Activated CD8-positive, alpha-beta memory T cell treated with anti-CD3 and anti-CD28 coated beads for 24 hours (primary cell): ENCODE results near the gene USP35.
A peak's percentile ranks its signal among the peaks of the same experiment; 100 is the strongest.
"Not testable (repeated sequence)": the region's sequence is repeated elsewhere in the genome, so short reads cannot be mapped to it uniquely, and the experiment has no call there.

ENCODE experiments used
- DNase-seq: peaks from one replicate; pipeline ENCODE4 v3.0.0-alpha.2; 2020

The USP35 gene

DNA sequence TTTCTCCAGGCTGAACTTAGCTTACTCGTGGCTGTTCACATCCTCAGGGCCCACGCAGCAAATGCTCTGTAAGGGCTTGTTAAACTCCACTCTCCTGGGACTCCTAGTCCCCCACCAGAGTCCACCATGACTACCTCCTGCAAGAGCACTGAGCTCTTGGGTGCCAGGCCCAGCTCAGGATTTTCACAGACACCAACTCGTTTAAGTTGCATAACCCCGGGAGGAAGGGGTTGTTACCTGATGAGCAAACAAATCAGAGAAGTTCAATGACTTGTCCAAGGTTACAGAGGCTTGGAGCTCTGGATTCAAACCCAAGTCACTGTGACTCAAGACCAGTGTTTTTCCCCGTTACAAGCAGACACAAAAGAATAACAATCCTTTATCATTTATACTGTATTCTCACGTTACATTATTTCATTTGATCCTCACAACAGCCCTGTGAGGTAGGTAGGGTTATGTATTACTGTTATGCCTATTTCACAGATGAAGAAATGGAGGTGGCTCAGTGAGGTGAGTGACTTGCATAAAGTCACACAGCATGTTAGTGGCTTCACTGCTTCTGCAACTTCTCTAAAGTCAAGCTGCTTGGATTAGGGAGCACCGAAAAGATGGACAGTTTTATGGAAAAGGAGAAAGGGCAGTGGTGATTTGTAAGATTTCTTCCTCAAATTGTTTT is 17.7 kb upstream of the USP35 start:
- DNase-seq: no peak

- DNase-seq: no peak
Observed at GRCh38 chr11:78171951-78172350, 16.8 kb upstream of the USP35 start.

DNA sequence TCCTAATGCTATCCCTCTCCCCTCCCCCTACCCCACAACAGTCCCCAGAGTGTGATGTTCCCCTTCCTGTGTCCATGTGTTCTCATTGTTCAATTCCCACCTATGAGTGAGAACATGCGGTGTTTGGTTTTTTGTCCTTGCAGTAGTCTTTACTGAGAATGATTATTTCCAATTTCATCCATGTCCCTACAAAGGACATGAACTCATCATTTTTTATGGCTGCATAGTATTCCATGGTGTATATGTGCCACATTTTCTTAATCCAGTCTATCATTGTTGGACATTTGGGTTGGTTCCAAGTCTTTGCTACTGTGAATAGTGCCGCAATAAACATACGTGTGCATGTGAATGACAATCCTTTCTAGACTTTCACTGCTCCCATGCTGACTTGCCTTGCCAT is 12.9 kb upstream of the USP35 start:
- DNase-seq: not testable (repeated sequence)

GRCh38 chr11:78176605-78177141 is 12.0 kb upstream of the USP35 start:
- DNase-seq: no peak

GRCh38 chr11:78177216-78177615 is 11.5 kb upstream of the USP35 start:
- DNase-seq: no peak

- no peak for DNase-seq
Observed at GRCh38 chr11:78179459-78180071, 9.2 kb upstream of the USP35 start.

GRCh38 chr11:78180751-78181150 is 8.0 kb upstream of the USP35 start:
- no peak for DNase-seq

DNA sequence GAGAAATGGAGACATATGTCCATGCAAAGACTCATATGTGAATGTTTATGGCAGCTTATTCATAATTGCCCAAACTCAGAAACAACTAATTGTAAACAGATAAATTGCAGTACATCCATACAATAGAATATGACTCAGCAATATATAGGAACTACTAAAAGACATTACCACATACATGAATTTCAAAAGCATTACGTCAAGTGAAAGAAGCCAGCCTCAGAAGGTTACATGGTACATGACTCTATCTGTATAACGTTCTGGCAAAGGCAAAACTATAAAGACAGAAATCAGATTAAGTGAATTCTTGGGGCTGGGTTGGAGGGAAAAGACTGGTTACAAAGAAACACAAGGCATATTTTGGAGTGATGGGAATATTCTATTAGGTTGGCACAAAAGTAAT is 7.5 kb upstream of the USP35 start:
- DNase-seq: no peak

DNA sequence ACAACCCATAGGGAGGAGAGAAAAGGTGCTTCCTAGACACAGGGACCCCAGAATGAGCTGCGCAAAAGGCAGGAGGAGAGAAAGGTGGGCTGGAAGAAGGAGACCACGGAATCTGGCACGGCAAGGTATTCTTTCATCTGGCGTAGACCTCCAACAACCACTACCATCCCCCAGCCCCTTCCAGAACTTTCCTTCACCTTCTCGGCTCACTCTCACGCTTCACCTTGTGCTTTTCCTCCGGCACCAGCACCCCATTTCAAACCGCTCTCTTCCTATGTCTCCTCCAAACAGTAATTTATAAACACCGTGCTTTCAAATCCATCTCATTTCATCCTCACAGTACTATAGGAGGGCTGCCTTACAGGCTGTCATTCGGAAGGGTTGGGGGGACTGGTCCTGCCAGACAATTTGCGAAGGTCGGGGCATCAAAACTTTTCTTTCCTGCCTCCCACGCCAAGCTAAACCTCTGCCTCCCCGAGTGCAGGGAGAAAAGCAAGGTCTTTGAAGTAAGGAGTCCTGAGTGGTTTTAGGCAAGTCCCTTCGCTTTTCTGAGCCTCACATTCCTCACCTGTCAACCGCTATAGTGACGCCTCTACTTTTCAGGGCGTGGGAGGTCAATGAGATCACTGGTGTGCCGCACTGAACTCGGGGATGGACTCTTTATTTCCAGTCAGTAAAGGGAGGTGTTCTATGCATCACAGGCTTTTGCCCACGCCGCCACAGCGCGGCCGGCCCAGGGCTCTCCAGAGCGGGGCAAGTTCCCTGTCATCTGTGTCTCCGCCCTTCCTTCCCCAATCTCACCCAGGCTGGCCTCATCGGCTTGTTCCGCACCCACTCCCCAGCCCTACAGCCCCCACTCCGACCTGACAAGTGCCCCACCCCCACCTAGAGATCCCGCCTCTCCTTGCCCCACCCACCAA is 1.1 kb upstream of the USP35 start:
- peak; percentile 91 for DNase-seq

GRCh38 chr11:78189174-78189724 is 530 bp downstream of the USP35 start:
- no peak for DNase-seq

DNA sequence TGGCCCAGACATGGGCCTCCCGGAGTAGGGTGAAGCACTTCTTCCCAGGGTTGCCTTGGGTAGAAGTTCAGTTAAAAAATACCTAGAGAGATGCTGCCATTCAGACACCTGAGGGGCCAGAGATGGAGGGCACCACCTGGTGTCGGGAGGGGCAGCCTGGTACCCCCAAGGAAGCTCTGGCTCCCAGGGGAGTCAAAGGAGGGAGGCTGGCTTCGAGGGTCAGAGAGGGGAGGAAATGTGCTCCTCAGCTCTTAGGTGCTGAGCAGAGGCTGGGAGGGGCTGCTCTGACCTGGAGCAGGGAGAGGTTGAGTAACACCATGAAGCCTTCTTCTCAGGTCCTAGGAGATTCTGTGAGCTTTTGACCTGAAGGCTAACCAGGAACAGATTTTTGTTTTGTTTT is 1.1 kb downstream of the USP35 start:
- DNase-seq: no peak

DNA sequence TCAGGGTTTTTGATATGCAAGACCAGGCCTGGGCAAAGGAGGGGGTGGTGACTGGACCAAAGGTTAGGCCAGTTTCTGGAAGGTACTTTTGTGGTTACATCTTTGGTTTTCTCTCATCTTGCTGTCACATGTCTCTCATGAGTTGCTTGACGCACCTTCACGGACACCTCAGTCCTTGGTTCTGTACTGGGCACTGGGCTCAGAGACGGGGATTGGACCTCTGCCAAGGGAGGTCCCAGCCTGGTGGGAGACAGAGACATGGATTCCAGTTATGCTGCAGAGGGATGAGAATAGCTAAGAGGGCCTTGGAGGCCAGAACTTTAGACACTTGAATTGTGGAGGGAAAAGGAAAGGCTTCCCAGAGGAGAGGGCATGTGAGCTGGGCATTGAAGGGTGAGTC is 1.7 kb downstream of the USP35 start:
- DNase-seq: no peak

DNA sequence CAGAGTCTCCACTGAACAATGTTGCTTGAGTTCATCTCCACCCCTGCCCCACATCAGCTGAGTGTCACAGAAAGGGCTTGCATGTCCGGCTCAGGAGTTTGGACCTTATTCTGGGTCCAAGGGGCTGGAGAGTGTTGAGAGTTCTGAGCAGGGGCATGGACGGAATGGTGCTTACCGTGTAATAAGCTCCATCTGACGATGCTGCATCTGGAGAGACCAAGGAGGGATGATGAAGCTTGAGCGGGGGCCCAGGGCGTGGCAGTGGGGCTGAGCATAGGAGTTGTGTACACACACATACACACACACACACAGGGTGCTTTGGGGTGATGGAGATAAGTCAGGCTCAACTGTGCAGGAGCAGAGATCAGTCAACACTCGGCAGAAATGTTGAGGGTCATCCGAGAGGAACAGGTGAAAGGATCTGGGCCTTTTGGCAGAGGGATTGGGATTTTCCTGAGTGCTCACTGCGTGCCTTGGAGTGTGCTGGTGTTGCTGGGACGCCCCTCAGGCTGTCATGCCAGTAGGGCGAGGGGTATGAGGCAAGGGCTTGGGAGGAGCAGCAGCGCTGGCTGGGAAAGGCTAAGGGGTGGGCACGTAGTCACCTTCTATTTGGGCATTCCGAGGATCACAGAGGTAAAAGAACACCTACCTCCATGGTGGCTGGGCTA is 2.3 kb downstream of the USP35 start:
- DNase-seq: no peak

DNA sequence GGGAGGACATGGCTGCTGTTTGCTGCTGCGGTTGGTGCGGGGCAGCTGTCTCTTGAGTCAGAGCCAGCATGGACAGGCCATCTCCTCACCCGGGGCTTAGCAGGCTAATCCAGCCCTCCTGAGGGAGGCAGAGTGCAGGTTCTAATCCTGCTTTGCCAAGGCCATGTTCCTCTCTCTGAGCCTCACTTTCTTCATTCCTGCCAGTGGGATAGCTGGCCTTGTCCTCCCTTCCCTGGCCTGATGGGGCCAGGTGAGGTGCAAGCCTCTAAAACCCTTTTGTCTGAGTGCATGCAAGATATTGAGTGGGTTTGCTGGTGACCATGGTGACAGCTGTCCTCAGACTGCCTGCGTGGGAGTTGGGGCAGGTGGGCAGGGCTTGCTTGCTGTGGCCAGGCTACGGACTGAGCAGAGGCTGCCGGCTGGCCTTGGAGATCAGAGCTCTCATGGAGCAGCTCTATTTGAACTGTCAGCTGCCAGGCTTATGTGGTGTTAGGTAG is 3.6 kb downstream of the USP35 start:
- DNase-seq: no peak

GRCh38 chr11:78192911-78193351 is 4.2 kb downstream of the USP35 start:
- DNase-seq: no peak

DNA sequence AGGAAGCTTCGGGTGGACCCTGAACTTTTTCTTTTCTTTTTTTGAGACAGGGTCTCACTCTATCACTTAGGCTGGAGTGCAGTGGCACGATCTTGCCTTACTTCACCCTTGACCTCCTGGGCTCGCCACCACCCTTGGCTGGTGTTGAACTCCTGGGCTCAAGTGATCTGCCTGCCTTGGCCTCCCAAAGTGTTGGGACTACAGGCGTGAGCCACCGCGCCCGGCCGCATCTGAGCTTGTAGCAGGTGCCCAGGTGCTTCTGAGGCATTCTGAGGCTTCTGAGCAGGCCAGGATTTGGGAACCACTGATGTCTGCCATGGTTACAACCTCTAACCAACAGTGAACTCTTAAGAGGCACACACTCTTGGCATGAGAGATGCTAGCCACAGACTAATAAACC is 5.1 kb downstream of the USP35 start:
- DNase-seq: no peak

DNA sequence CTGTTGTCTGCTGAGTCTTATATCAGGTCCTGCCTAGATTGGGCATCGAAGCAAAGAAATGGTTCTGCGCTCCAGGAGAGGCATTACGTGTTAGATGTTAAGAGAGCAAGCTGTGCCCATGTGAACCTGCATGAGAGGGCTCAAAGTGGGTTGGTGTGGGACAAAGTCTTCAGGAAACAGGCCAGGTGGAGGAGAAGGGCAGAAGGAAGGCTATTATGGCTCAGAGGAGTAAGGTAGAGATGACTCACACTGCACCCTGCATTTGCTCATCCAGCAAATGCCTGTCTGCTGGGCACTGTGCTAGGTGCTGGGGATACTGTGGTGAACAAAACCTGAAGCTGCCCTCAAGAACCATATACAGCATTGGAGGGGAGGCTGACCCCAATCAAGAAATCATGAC is 5.8 kb downstream of the USP35 start:
- no peak for DNase-seq

GRCh38 chr11:78195917-78196560 is 7.3 kb downstream of the USP35 start:
- no peak for DNase-seq

GRCh38 chr11:78196661-78197091 is 8.0 kb downstream of the USP35 start:
- no peak for DNase-seq

DNA sequence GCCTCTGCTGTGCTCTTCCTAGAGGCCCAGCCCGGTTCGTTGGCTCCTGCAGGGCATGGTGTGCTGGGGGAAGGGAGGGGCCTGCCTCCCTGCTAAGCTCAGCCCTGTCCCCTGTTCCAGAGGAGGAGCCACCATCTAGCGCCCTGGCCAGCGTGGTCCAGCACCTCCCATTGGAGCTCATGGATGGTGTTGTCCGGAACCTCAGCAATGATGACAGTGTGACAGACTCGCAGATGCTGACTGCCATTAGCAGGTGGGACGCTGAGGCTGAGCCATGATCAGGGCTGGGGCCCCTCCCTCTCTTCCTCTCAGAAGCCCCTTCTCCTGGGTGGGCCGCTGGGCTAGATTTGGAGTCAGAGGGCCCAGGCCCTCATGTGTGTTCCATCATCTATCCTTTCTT is 9.1 kb downstream of the USP35 start:
- no peak for DNase-seq

DNA sequence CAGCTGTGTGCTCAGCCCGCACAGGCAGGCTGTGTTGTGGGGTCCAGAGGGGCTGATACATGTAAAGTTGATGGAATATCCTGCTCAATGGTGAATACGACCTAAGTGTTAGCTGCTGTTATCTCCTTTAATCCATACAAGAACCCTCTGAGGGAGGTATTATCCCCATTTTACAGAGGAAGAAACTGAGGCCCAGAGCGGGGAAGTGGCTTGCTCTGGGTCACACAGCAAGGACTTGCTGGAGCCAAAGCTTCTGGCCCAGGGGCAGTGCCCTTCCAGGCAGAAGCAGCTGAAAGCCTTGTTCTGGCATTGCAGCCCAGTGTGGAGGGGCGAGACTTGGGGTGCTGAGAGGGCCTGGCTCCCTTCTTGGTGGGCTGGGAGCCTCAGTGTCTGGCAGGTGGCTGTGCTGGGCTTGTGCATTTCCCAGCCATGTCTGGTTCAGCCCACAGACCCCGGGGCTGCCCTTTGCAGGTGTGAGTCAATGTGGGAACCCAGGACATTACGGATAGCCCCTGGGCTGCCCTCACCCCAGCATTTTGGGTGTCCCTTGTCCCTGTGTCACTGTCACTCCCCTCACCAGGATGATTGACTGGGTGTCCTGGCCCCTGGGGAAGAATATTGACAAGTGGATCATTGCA is 10.4 kb downstream of the USP35 start:
- DNase-seq: no peak
